K562 (cell line): ENCODE results near the gene ANKS3. TPM values are rescaled to one million over a fixed set of nuclear protein-coding genes. Genes with fewer than 3 reads are reported as not detected.

ENCODE experiments used
- ATF7 ChIP-seq: fragments of 450-650 bp; IDR thresholded peaks from 2 replicates; pipeline ENCODE4 v1.7.1; 2014; ENCODE audit warnings: mild to moderate bottlenecking, moderate library complexity
- GABPB1 ChIP-seq: sonication (generic); formaldehyde crosslinking; IDR thresholded peaks from 2 replicates; pipeline ENCODE4 v1.8.0; 2022; ENCODE audit warnings: mild to moderate bottlenecking, missing genetic modification reagents
- GATA2 ChIP-seq: sonication (generic); formaldehyde crosslinking; IDR thresholded peaks from 2 replicates; pipeline ENCODE4 v1.4.0; 2020; ENCODE audit warnings: mild to moderate bottlenecking, missing genetic modification reagents
- HDAC6 ChIP-seq: IDR thresholded peaks from 2 replicates; pipeline ENCODE4 v1.6.1; 2012; ENCODE audit warnings: low read depth, mild to moderate bottlenecking, control low read depth, inconsistent platforms, low read length, moderate library complexity
- HEY1 ChIP-seq: fragments of 250-450 bp; sonication (Bioruptor Pico); IDR thresholded peaks from 2 replicates; pipeline ENCODE4 v1.5.0; 2020; ENCODE audit warnings: mild to moderate bottlenecking, moderate library complexity, borderline replicate concordance
- JUND ChIP-seq, 2 experiments: IDR thresholded peaks; 2 replicates in 1 of 2; 3 replicates in 1 of 2; pipeline ENCODE4 v1.6.1; 2011; ENCODE audit warnings: borderline replicate concordance in 2 of 2, low read depth in 2 of 2, low read length in 2 of 2, improper control_type of control experiment in 1 of 2, missing biosample characterization in 1 of 2, missing genetic modification characterization in 1 of 2, missing genetic modification reagents in 1 of 2
- KDM4B ChIP-seq, 2 experiments: fragments of 450-650 bp in 1 of 2; sonication (generic) in 1 of 2; IDR thresholded peaks; 2 replicates each; pipeline ENCODE4 v1.6.1; 2016 to 2017; ENCODE audit warnings: borderline replicate concordance in 2 of 2, antibody characterized with exemption in 1 of 2, low read depth in 1 of 2, mild to moderate bottlenecking in 1 of 2
- NR3C1 ChIP-seq: sonication (generic); formaldehyde crosslinking; IDR thresholded peaks from 2 replicates; pipeline ENCODE4 v1.8.1; 2022; ENCODE audit warnings: missing genetic modification reagents
- NUFIP1 ChIP-seq: fragments of 450-650 bp; IDR thresholded peaks from 2 replicates; pipeline ENCODE4 v1.6.1; 2018; ENCODE audit not compliant: partially characterized antibody
- POLR3A ChIP-seq: IDR thresholded peaks from 2 replicates; pipeline ENCODE4 v1.6.1; 2011; ENCODE audit warnings: borderline replicate concordance, mild to moderate bottlenecking, moderate library complexity; ENCODE audit not compliant: insufficient read length, insufficient read depth; ENCODE audit errors: extremely low read depth
- PURB ChIP-seq: sonication (generic); formaldehyde crosslinking; IDR thresholded peaks from 2 replicates; pipeline ENCODE4 v1.9.0; 2021; ENCODE audit warnings: low read depth, mild to moderate bottlenecking, missing genetic modification reagents
- RB1 ChIP-seq: fragments of 450-650 bp; IDR thresholded peaks from 2 replicates; pipeline ENCODE4 v1.6.1; 2017; ENCODE audit warnings: low read depth, mild to moderate bottlenecking
- RBM34 ChIP-seq: fragments of 200-400 bp; formaldehyde crosslinking; IDR thresholded peaks from 2 replicates; pipeline ENCODE4 v1.6.1; 2018; ENCODE audit warnings: low read length, borderline replicate concordance; ENCODE audit not compliant: insufficient read depth
- SREBF2 ChIP-seq: sonication (generic); formaldehyde crosslinking; IDR thresholded peaks from 2 replicates; pipeline ENCODE4 v1.4.0; 2020; ENCODE audit warnings: mild to moderate bottlenecking, missing genetic modification reagents
- SRF ChIP-seq, 2 experiments: fragments of 250-450, 450-650 bp in 1 of 2; sonication (Bioruptor Pico) in 1 of 2; sonication (generic) in 1 of 2; formaldehyde crosslinking; IDR thresholded peaks; 2 replicates each; pipeline versions ENCODE4 v1.5.0 to v1.5.1; 2020 to 2022; ENCODE audit warnings: mild to moderate bottlenecking in 1 of 2, missing genetic modification reagents in 1 of 2
- TGIF2 ChIP-seq: sonication (generic); formaldehyde crosslinking; IDR thresholded peaks from 2 replicates; pipeline ENCODE4 v1.8.1; 2022; ENCODE audit warnings: mild to moderate bottlenecking, missing genetic modification reagents, moderate library complexity
- ZBTB11 ChIP-seq, 3 experiments: fragments of 200-800 bp in 1 of 3; fragments of 250-450 bp in 1 of 3; fragments of 450-650 bp in 1 of 3; sonication (Bioruptor Pico) in 1 of 3; sonication (Bioruptor generic) in 1 of 3; formaldehyde crosslinking in 1 of 3; IDR thresholded peaks; 2 replicates each; pipeline versions ENCODE4 v1.6.1 to v1.8.0; 2016 to 2022; ENCODE audit warnings: mild to moderate bottlenecking in 2 of 3, missing genetic modification characterization in 2 of 3, missing compliant biosample characterization in 1 of 3, moderate library complexity in 1 of 3
- ZFP36 ChIP-seq: fragments of 150-350 bp; IDR thresholded peaks from 2 replicates; pipeline ENCODE4 v1.6.1; 2018; ENCODE audit warnings: low read length, low read depth; ENCODE audit not compliant: partially characterized antibody
- ZNF12 ChIP-seq: sonication (generic); formaldehyde crosslinking; IDR thresholded peaks from 2 replicates; pipeline ENCODE4 v1.4.0; 2020; ENCODE audit warnings: mild to moderate bottlenecking, missing genetic modification reagents
- ZNF76 ChIP-seq: fragments of 250-450 bp; sonication (Bioruptor Pico); IDR thresholded peaks from 2 replicates; pipeline ENCODE4 v1.4.0; 2020; ENCODE audit warnings: mild to moderate bottlenecking, moderate library complexity, borderline replicate concordance
- polyA plus RNA-seq, 8 experiments: library from polyadenylated mRNA; depleted of rRNA in 4 of 8; stranded (reverse) in 5 of 8; unstranded in 3 of 8; fragments of >200 nt; fragmentation: Nextera tagmentation in 2 of 8; fragmentation: Illumina TruSeq in 1 of 8; extraction: Ambion mirVana in 2 of 8; extraction: Trizol in 1 of 8; gene quantifications; 2 replicates each; pipeline versions ENCODE4 v1.2.1 to v1.2.3, GENCODE V29; 2011 to 2014; ENCODE audit warnings: inconsistent platforms in 1 of 8, missing spikeins in 1 of 8
- total RNA-seq, 7 experiments: library from RNA; depleted of rRNA in 6 of 7; stranded (reverse); fragments of >200 nt in 6 of 7; fragmentation: Illumina TruSeq in 2 of 7; extraction: Trizol in 2 of 7; gene quantifications; 2 replicates each; pipeline versions ENCODE4 v1.2.1 to v1.2.3, GENCODE V29; 2011 to 2021; ENCODE audit warnings: low replicate concordance in 1 of 7
- TF ChIP-seq, protein P1 (sequence below): fragments of 450-650 bp; IDR thresholded peaks from 2 replicates; pipeline ENCODE4 v1.6.1; 2016

ANKS3 gene
- total and polyA plus RNA-seq, 9 of the 15 experiments (the other 6 are each of a cell fraction or from before 2014, with no cell fraction given) = 0.43 to 25.7 (median 14.8) TPM

GRCh38 chr16:4768549-4769305 lies 34.7 kb upstream of the ANKS3 start (continued):
- TF ChIP-seq, protein P1, sequence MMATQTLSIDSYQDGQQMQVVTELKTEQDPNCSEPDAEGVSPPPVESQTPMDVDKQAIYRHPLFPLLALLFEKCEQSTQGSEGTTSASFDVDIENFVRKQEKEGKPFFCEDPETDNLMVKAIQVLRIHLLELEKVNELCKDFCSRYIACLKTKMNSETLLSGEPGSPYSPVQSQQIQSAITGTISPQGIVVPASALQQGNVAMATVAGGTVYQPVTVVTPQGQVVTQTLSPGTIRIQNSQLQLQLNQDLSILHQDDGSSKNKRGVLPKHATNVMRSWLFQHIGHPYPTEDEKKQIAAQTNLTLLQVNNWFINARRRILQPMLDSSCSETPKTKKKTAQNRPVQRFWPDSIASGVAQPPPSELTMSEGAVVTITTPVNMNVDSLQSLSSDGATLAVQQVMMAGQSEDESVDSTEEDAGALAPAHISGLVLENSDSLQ = no peak
- no peak for TF ChIP-seq ZNF76 (CRISPR knock-in tag)
- TF ChIP-seq RB1 = peak; percentile 55; the same call in 1 of the 2 replicates
- no peak for TF ChIP-seq HDAC6
- TF ChIP-seq JUND (IDR thresholded peaks at IDR 0.05; ENCODE audit: borderline replicate concordance, low read depth, low read length) = no peak
- TF ChIP-seq JUND (tag; IDR thresholded peaks at IDR 0.05; ENCODE audit: borderline replicate concordance, low read depth, low read length) = no peak; the same call in 1 of the 3 replicates
- TF ChIP-seq ZFP36 = no peak
- TF ChIP-seq ATF7 = no peak; the same call in 1 of the 2 replicates
- TF ChIP-seq SREBF2 (CRISPR knock-in tag) = no peak
- no peak for TF ChIP-seq POLR3A
- peak; percentile 74 to 98 (median 88); a peak in 5 of 6 replicates for TF ChIP-seq ZBTB11 (CRISPR knock-in tag; IDR thresholded peaks at IDR 0.05)
- TF ChIP-seq PURB (CRISPR knock-in tag) = no peak
- TF ChIP-seq NR3C1 (CRISPR knock-in tag) = no peak
- TF ChIP-seq NUFIP1 = no peak
- 0 out of 2 replicates have a peak, but pooled peaks have one; percentile 67 for TF ChIP-seq ZNF12
- no peak for TF ChIP-seq RBM34
- peak in 1 of 2 experiments; percentile 73; a peak in 1 of 4 replicates for TF ChIP-seq KDM4B (IDR thresholded peaks at IDR 0.05; ENCODE audit: borderline replicate concordance in 2 of 2, low read depth in 1 of 2)
- TF ChIP-seq HEY1 = no peak
- TF ChIP-seq TGIF2 = no peak
- peak; percentile 92 for TF ChIP-seq GABPB1 (CRISPR knock-in tag)
- TF ChIP-seq SRF (CRISPR knock-in tag; IDR thresholded peaks at IDR 0.05) = peak in 1 of 2 experiments; percentile 29; a peak in 1 of 4 replicates
- TF ChIP-seq GATA2 (CRISPR knock-in tag) = no peak
